Tibial nerve (tissue), 4 donors: Measurements from ENCODE around the gene MAP3K20. TPM values are rescaled to one million over a fixed set of nuclear protein-coding genes. Genes with fewer than 3 reads are reported as not detected.
"Not testable (repeated sequence)": the region's sequence is repeated elsewhere in the genome, so short reads cannot be mapped to it uniquely, and the experiment has no call there.

ENCODE experiments used
- DNase-seq, 2 donors: peaks; one replicate each; pipeline ENCODE4 v3.0.0-alpha.2; 2019; ENCODE audit warnings: low spot score in 2 of 2
- H3K27ac ChIP-seq, 4 donors: fragments of 200-600 bp; sonication (generic) in 3 of 4; one replicate each; pipeline ENCODE4 v1.5.1; 2017 to 2019; ENCODE audit warnings: mild to moderate bottlenecking in 1 of 4
- H3K27me3 ChIP-seq, 2 donors: fragments of 200-600 bp; sonication (generic) in 1 of 2; one replicate each; pipeline versions ENCODE4 v1.5.1 to v1.6.0; 2017 to 2019
- H3K36me3 ChIP-seq, 3 donors: fragments of 200-600 bp; sonication (generic); one replicate each; pipeline ENCODE4 v1.5.1; 2018 to 2019
- H3K4me1 ChIP-seq, 4 donors: fragments of 200-600 bp; sonication (generic) in 3 of 4; one replicate each; pipeline ENCODE4 v1.5.1; 2017 to 2019
- H3K4me3 ChIP-seq, 4 donors: fragments of 200-600 bp; sonication (generic) in 3 of 4; one replicate each; pipeline ENCODE4 v1.5.1; 2017 to 2019; ENCODE audit warnings: mild to moderate bottlenecking in 1 of 4, moderate library complexity in 1 of 4
- H3K9me3 ChIP-seq, 4 donors: fragments of 200-600 bp; sonication (generic) in 3 of 4; one replicate each; pipeline ENCODE4 v1.5.1; 2017 to 2019
- EP300 ChIP-seq, 2 donors: sonication (generic); formaldehyde crosslinking; IDR thresholded peaks; one replicate each; pipeline ENCODE4 v1.6.1; 2017; ENCODE audit warnings: antibody characterized with exemption in 2 of 2, mild to moderate bottlenecking in 1 of 2
- POLR2A ChIP-seq, 2 donors: fragments of 450-650 bp; IDR thresholded peaks; one replicate each; pipeline ENCODE4 v1.6.1; 2017; ENCODE audit warnings: antibody characterized with exemption in 2 of 2, mild to moderate bottlenecking in 2 of 2, moderate library complexity in 2 of 2
- WGBS, 2 donors: methylation state at CpG; one replicate each; pipeline ENCODE4 v1.1.5; 2018; 5-methylcytosine and 5-hydroxymethylcytosine counted together
- total RNA-seq, 4 donors: library from RNA; depleted of rRNA; stranded (reverse); fragments of >200 nt; gene quantifications; one replicate each; pipeline ENCODE4 v1.1.0, GENCODE V29; 2016
- TF ChIP-seq, protein P1 (sequence below), 5 experiments: fragments of 200-600 bp in 3 of 5; fragments of 450-650 bp in 2 of 5; sonication (generic) in 3 of 5; IDR thresholded peaks; one replicate each; pipeline ENCODE4 v1.5.1; 2016 to 2019; ENCODE audit warnings: antibody characterized with exemption in 5 of 5, mild to moderate bottlenecking in 3 of 5, moderate library complexity in 2 of 5

The MAP3K20 gene
- total RNA-seq, 4 donors from 2014 or later: 21.9 to 32.6 (median 23.2) TPM

DNA sequence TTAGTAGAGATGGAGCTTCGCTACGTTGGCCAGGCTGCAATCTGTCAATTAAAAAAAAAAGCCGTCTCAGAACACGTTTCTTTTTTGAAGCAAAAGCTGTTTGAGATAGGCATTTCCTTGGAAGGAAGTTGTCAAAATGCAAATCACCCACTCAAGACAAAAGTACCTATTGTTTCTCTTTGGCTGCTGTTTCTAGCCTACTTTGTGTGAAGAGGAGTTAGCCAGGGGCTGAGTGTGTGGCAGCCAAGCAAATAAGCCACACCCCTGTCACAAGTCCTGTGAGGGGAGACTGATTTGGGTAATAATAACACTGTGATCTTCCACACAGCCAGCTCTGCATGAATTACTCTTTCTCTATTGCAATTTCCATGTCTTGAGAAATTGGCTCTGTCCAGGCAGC lies 231.6 kb downstream of the MAP3K20 start:
- Histone ChIP-seq H3K27me3 (no peaks in the 10 kb centered on the region), H3K9me3 (peaks cover 0 to 12% (median 0%) of the 10 kb centered on the region in 4 donors), H3K27ac (no peak overlapping the region), H3K36me3 (no peaks in the 10 kb centered on the region), H3K4me3 (no peak overlapping the region), H3K4me1 (no peaks in the 10 kb centered on the region)
- DNase-seq: no peak
- 22 to 33% methylated on average over 4 of the region's 4 CpGs for WGBS, 2 donors
- TF ChIP-seq, protein P1, sequence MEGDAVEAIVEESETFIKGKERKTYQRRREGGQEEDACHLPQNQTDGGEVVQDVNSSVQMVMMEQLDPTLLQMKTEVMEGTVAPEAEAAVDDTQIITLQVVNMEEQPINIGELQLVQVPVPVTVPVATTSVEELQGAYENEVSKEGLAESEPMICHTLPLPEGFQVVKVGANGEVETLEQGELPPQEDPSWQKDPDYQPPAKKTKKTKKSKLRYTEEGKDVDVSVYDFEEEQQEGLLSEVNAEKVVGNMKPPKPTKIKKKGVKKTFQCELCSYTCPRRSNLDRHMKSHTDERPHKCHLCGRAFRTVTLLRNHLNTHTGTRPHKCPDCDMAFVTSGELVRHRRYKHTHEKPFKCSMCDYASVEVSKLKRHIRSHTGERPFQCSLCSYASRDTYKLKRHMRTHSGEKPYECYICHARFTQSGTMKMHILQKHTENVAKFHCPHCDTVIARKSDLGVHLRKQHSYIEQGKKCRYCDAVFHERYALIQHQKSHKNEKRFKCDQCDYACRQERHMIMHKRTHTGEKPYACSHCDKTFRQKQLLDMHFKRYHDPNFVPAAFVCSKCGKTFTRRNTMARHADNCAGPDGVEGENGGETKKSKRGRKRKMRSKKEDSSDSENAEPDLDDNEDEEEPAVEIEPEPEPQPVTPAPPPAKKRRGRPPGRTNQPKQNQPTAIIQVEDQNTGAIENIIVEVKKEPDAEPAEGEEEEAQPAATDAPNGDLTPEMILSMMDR (IDR thresholded peaks at IDR 0.05): no peak
- no peak for TF ChIP-seq POLR2A (IDR thresholded peaks at IDR 0.05)
- TF ChIP-seq EP300 (IDR thresholded peaks at IDR 0.05): no peak

DNA sequence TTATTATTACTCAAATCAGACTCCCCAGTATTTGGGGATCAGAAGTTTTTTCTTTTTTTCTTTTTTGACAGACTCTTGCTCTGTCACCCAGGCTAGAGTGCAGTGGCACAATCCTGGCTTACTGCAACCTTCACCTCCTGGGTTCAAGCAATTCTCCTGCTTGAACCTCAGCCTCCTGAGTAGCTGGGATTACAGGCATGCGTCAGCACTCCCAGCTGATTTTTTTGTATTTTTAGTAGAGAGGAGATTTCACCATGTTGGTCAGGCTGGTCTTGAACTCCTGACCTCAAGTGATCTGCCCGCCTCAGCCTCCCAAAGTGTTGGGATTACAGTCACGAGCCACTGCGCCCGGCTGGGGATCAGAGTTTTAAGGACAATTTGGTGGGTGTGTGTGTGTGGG lies 233.7 kb downstream of the MAP3K20 start:
- not testable (repeated sequence) for H3K27ac ChIP-seq, H3K4me3 ChIP-seq, H3K9me3 ChIP-seq, DNase-seq, H3K36me3 ChIP-seq, H3K27me3 ChIP-seq, H3K4me1 ChIP-seq
- 65 to 73% methylated on average over 5 of the region's 5 CpGs for WGBS, 2 donors

DNA sequence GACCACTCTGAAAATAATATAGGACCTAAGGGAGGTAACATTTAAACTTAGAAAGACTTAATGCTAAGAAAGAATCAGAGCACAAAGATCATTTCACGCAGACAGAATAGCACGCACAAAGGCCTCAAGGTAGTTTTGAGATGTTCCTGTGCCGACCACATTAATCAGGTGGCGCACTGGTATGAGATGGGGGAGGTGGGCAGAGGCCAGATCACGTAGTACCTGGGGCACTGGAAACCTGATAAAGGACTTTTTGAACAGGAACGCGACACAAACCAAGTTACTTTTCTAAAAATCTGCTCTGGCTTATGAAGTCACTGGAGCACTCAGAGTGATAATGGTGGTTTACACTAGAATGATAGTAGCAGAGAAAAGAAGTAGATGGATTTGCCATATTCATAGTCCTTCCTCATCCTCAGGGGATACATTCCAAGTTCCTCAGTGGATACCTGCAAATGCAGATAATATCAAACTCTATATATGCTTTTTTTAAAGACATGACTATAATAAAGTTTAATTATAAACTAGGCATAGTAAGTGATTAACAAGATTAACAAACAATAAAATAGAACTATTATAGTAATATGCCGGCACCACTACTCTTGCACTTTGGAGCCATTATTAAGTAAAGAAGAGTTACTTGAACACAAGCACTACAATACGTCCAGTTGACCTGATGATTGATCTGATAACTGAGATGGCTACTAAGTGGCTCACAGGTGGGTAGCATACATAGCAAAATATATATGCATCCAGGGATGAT lies 236.4 kb downstream of the MAP3K20 start:
- no peak for DNase-seq
- Histone ChIP-seq H3K27me3 (no peaks in the 10 kb centered on the region), H3K9me3 (peaks cover 0 to 17% (median 0%) of the 10 kb centered on the region in 4 donors), H3K4me1 (no peaks in the 10 kb centered on the region), H3K36me3 (no peaks in the 10 kb centered on the region), H3K4me3 (no peak overlapping the region), H3K27ac (no peak overlapping the region)
- WGBS, 2 donors: 92 to 97% methylated on average over 9 of the region's 9 CpGs
- no peak for TF ChIP-seq POLR2A (IDR thresholded peaks at IDR 0.05)
- TF ChIP-seq, protein P1 (IDR thresholded peaks at IDR 0.05): no peak
- TF ChIP-seq EP300 (IDR thresholded peaks at IDR 0.05): no peak
